HepG2 (cell line): Measurements from ENCODE around the gene CGREF1. TPM values are rescaled to one million over a fixed set of nuclear protein-coding genes. Genes with fewer than 3 reads are reported as not detected.

Experiments used
- ARNT ChIP-seq: fragments of 450-650 bp; IDR thresholded peaks from 2 replicates; pipeline ENCODE4 v1.6.1; 2017
- ASH2L ChIP-seq: fragments of 300-600, 200-600 bp; sonication (generic); IDR thresholded peaks from 2 replicates; pipeline ENCODE4 v1.7.0; 2017; ENCODE audit warnings: low read depth, mild to moderate bottlenecking, moderate library complexity, mixed read lengths, low read length; ENCODE audit not compliant: insufficient read length
- ATF7-NPFF ChIP-seq: sonication (generic); formaldehyde crosslinking; IDR thresholded peaks from 2 replicates; pipeline ENCODE4 v1.8.1; 2023; ENCODE audit warnings: mild to moderate bottlenecking, low read depth, missing genetic modification reagents, moderate library complexity
- CHCHD3 ChIP-seq: sonication (generic); formaldehyde crosslinking; IDR thresholded peaks from 2 replicates; pipeline ENCODE4 v1.8.0; 2022; ENCODE audit warnings: mild to moderate bottlenecking, missing genetic modification reagents, moderate library complexity
- HOXA3 ChIP-seq: sonication (generic); formaldehyde crosslinking; IDR thresholded peaks from 2 replicates; pipeline ENCODE4 v1.5.0; 2020; ENCODE audit warnings: missing genetic modification reagents
- JUN ChIP-seq: sonication (generic); formaldehyde crosslinking; IDR thresholded peaks from 2 replicates; pipeline ENCODE4 v1.4.0; 2020; ENCODE audit warnings: mild to moderate bottlenecking, missing genetic modification reagents
- JUNB ChIP-seq: sonication (generic); formaldehyde crosslinking; IDR thresholded peaks from 2 replicates; pipeline ENCODE4 v1.8.0; 2022; ENCODE audit warnings: missing genetic modification reagents, mild to moderate bottlenecking, borderline replicate concordance
- KAT2B ChIP-seq: fragments of 150-350 bp; IDR thresholded peaks from 2 replicates; pipeline ENCODE4 v1.6.1; 2014; ENCODE audit warnings: low read depth, low read length, borderline replicate concordance
- MED13 ChIP-seq: sonication (generic); formaldehyde crosslinking; IDR thresholded peaks from 2 replicates; pipeline ENCODE4 v1.5.0; 2020; ENCODE audit warnings: missing genetic modification reagents
- MYNN ChIP-seq: sonication (generic); formaldehyde crosslinking; IDR thresholded peaks from 2 replicates; pipeline ENCODE4 v1.4.0; 2020; ENCODE audit warnings: mild to moderate bottlenecking, low read depth, missing genetic modification reagents
- NPAS2 ChIP-seq: sonication (generic); formaldehyde crosslinking; IDR thresholded peaks from 2 replicates; pipeline ENCODE4 v1.8.0; 2022; ENCODE audit warnings: mild to moderate bottlenecking, missing genetic modification reagents, borderline replicate concordance
- SMAD1 ChIP-seq: sonication (generic); formaldehyde crosslinking; IDR thresholded peaks from 2 replicates; pipeline ENCODE4 v1.4.0; 2020; ENCODE audit warnings: missing genetic modification reagents, low read depth, mild to moderate bottlenecking, borderline replicate concordance
- SMAD3 ChIP-seq: sonication (generic); formaldehyde crosslinking; IDR thresholded peaks from 2 replicates; pipeline ENCODE4 v1.4.0; 2020; ENCODE audit warnings: missing genetic modification reagents
- SNAPC2 ChIP-seq: sonication (generic); formaldehyde crosslinking; IDR thresholded peaks from 2 replicates; pipeline ENCODE4 v1.8.1; 2022; ENCODE audit warnings: mild to moderate bottlenecking, missing genetic modification reagents
- ZFP41 ChIP-seq: sonication (generic); formaldehyde crosslinking; IDR thresholded peaks from 2 replicates; pipeline ENCODE4 v1.4.0; 2020; ENCODE audit warnings: mild to moderate bottlenecking, missing genetic modification reagents, borderline replicate concordance
- ZNF10 ChIP-seq: sonication (generic); formaldehyde crosslinking; IDR thresholded peaks from 2 replicates; pipeline ENCODE4 v1.4.0; 2020; ENCODE audit warnings: mild to moderate bottlenecking, low read depth, missing genetic modification reagents, borderline replicate concordance
- ZNF138 ChIP-seq: sonication (generic); formaldehyde crosslinking; IDR thresholded peaks from 2 replicates; pipeline ENCODE4 v1.5.0; 2020; ENCODE audit warnings: mild to moderate bottlenecking, low read depth, missing genetic modification reagents
- ZNF431 ChIP-seq: sonication (generic); formaldehyde crosslinking; IDR thresholded peaks from 2 replicates; pipeline ENCODE4 v1.9.0; 2022; ENCODE audit warnings: missing genetic modification reagents, low read depth, mild to moderate bottlenecking, borderline replicate concordance
- ZNF687 ChIP-seq: sonication (generic); formaldehyde crosslinking; IDR thresholded peaks from 2 replicates; pipeline ENCODE4 v1.5.1; 2020; ENCODE audit warnings: mild to moderate bottlenecking, missing genetic modification reagents, moderate library complexity
- ZNF749 ChIP-seq: sonication (generic); formaldehyde crosslinking; IDR thresholded peaks from 2 replicates; pipeline ENCODE4 v1.8.0; 2022; ENCODE audit warnings: mild to moderate bottlenecking, missing genetic modification reagents, moderate library complexity, borderline replicate concordance
- polyA plus RNA-seq, 8 experiments: library from polyadenylated mRNA; depleted of rRNA in 3 of 8; stranded (reverse) in 7 of 8; unstranded in 1 of 8; fragments of >200 nt; fragmentation: Illumina TruSeq in 4 of 8; extraction: Trizol in 4 of 8; gene quantifications; 2 replicates each; pipeline versions ENCODE4 v1.2.1 to v1.2.3, GENCODE V29; 2011 to 2016; ENCODE audit warnings: low read depth in 4 of 8, missing spikeins in 1 of 8, mixed read lengths in 1 of 8; ENCODE audit not compliant: insufficient read depth in 1 of 8
- total RNA-seq, 5 experiments: library from RNA; depleted of rRNA; stranded (reverse); fragments of >200 nt; fragmentation: Illumina TruSeq; extraction: Trizol; gene quantifications; 2 replicates each; pipeline ENCODE4 v1.2.3, GENCODE V29; 2016; ENCODE audit warnings: low read depth in 1 of 5
- TF ChIP-seq, protein P1 (sequence below): sonication (generic); formaldehyde crosslinking; IDR thresholded peaks from 2 replicates; pipeline ENCODE4 v1.8.0; 2022; ENCODE audit warnings: mild to moderate bottlenecking, missing genetic modification reagents; ENCODE audit not compliant: insufficient replicate concordance
- TF ChIP-seq, protein P2 (sequence below): sonication (generic); formaldehyde crosslinking; conservative IDR thresholded peaks from 2 replicates; pipeline ENCODE4 v1.8.0; 2022; ENCODE audit warnings: mild to moderate bottlenecking, moderate library complexity, missing genetic modification reagents

The CGREF1 gene
- total and polyA plus RNA-seq, 2 of the 13 experiments (the other 11 are each of a cell fraction or from before 2014, with no cell fraction given), result 13.9 to 23.4 TPM

GRCh38 chr2:27081984-27082772 lies 36.8 kb downstream of the CGREF1 start (continued):
- TF ChIP-seq SMAD3 (CRISPR knock-in tag) (no peak), HOXA3 (no peak), JUN (CRISPR knock-in tag) (no peak), MYNN (no peak), MED13 (CRISPR knock-in tag) (no peak), ZNF687 (CRISPR knock-in tag) (no peak), ZNF431 (CRISPR knock-in tag) (no peak), ASH2L (no peak), SNAPC2 (CRISPR knock-in tag) (no peak), CHCHD3 (CRISPR knock-in tag) (no peak), ATF7-NPFF (CRISPR knock-in tag) (0 out of 2 replicates have a peak, but pooled peaks have one; percentile 39), JUNB (CRISPR knock-in tag) (no peak), ZNF10 (no peak), SMAD1 (no peak), NPAS2 (CRISPR knock-in tag) (0 out of 2 replicates have a peak, but pooled peaks have one; percentile 70), ZNF138 (CRISPR knock-in tag) (no peak), ARNT (no peak), ZNF749 (CRISPR knock-in tag) (no peak), ZFP41 (CRISPR knock-in tag) (no peak), KAT2B (no peak)
- TF ChIP-seq, protein P1, sequence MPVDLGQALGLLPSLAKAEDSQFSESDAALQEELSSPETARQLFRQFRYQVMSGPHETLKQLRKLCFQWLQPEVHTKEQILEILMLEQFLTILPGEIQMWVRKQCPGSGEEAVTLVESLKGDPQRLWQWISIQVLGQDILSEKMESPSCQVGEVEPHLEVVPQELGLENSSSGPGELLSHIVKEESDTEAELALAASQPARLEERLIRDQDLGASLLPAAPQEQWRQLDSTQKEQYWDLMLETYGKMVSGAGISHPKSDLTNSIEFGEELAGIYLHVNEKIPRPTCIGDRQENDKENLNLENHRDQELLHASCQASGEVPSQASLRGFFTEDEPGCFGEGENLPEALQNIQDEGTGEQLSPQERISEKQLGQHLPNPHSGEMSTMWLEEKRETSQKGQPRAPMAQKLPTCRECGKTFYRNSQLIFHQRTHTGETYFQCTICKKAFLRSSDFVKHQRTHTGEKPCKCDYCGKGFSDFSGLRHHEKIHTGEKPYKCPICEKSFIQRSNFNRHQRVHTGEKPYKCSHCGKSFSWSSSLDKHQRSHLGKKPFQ (CRISPR knock-in tag), result no peak
- TF ChIP-seq, protein P2, sequence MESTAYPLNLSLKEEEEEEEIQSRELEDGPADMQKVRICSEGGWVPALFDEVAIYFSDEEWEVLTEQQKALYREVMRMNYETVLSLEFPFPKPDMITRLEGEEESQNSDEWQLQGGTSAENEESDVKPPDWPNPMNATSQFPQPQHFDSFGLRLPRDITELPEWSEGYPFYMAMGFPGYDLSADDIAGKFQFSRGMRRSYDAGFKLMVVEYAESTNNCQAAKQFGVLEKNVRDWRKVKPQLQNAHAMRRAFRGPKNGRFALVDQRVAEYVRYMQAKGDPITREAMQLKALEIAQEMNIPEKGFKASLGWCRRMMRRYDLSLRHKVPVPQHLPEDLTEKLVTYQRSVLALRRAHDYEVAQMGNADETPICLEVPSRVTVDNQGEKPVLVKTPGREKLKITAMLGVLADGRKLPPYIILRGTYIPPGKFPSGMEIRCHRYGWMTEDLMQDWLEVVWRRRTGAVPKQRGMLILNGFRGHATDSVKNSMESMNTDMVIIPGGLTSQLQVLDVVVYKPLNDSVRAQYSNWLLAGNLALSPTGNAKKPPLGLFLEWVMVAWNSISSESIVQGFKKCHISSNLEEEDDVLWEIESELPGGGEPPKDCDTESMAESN (CRISPR knock-in tag), result 0 out of 2 replicates have a peak, but pooled peaks have one; percentile 33
